Coronary artery (tissue), 2 donors: Measurements from ENCODE around the gene RPS6KA3.

Experiments
- DNase-seq: peaks from one replicate; pipeline ENCODE4 v3.0.0-alpha.2; 2017; ENCODE audit warnings: low spot score
- H3K27ac ChIP-seq, 2 donors: fragments of 200-600 bp; sonication (generic); one replicate each; pipeline ENCODE4 v1.5.1; 2016 to 2019
- H3K4me3 ChIP-seq: fragments of 200-600 bp; sonication (generic); 2 replicates; pipeline ENCODE4 v1.5.1; 2016; ENCODE audit warnings: mild to moderate bottlenecking, moderate library complexity
- TF ChIP-seq, protein P1 (sequence below): fragments of 200-600 bp; sonication (generic); IDR thresholded peaks from one replicate; pipeline ENCODE4 v1.5.1; 2019; ENCODE audit warnings: antibody characterized with exemption

The RPS6KA3 gene

DNA sequence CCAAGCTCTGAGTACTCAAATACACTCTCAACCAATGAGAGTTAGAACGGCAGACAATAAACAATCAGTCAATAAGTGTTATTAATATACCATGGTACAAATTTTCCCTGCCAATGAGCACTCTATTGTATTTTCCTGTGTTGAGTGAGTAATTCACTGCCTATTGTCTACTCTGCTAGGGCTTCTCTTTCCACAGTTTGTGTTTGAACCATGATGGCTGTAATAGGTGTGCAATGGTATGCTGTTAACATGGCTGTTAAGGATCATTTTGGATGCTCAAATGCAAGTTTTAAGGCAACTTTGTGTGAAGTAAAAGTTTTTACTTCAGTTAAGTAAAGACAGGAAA lies 41.2 kb downstream of the RPS6KA3 start:
- DNase-seq: no peak
- TF ChIP-seq, protein P1, sequence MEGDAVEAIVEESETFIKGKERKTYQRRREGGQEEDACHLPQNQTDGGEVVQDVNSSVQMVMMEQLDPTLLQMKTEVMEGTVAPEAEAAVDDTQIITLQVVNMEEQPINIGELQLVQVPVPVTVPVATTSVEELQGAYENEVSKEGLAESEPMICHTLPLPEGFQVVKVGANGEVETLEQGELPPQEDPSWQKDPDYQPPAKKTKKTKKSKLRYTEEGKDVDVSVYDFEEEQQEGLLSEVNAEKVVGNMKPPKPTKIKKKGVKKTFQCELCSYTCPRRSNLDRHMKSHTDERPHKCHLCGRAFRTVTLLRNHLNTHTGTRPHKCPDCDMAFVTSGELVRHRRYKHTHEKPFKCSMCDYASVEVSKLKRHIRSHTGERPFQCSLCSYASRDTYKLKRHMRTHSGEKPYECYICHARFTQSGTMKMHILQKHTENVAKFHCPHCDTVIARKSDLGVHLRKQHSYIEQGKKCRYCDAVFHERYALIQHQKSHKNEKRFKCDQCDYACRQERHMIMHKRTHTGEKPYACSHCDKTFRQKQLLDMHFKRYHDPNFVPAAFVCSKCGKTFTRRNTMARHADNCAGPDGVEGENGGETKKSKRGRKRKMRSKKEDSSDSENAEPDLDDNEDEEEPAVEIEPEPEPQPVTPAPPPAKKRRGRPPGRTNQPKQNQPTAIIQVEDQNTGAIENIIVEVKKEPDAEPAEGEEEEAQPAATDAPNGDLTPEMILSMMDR: no peak
- H3K4me3 ChIP-seq: no peak overlapping the region
- H3K27ac ChIP-seq: no peak overlapping the region

DNA sequence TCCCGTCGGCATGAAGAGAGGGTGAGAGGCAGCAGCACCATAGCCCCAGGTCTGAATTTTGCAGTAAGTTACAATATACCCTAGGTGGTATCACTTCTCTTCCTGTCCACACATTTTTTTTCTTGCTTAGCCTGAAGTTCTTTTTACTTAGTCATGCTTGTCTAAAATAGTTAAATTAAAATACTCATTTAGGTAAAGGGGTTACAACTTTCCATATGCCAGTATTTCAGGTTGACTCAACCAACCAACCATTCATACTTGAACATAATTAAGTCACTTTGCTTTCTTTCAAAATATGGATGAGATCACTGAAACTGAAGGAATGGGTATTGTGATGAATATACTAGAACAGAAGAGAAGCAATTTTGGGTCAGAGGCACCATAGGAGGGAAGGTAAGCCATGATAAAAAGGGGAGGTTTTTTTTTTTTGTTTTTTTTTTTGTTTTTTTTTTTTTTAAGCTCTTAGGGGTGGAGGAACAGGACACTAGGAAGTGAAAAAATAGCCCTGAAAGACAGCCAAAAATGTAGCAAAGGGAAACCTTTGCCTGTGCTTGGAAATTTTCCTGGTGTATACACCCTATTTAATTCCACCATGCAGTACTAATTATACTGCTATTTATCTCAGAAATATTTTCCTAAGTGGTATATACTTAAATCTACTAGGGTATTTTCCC lies 41.8 kb downstream of the RPS6KA3 start:
- TF ChIP-seq, protein P1: no peak
- DNase-seq: no peak
- H3K4me3 ChIP-seq: no peak overlapping the region
- no peak overlapping the region for H3K27ac ChIP-seq

DNA sequence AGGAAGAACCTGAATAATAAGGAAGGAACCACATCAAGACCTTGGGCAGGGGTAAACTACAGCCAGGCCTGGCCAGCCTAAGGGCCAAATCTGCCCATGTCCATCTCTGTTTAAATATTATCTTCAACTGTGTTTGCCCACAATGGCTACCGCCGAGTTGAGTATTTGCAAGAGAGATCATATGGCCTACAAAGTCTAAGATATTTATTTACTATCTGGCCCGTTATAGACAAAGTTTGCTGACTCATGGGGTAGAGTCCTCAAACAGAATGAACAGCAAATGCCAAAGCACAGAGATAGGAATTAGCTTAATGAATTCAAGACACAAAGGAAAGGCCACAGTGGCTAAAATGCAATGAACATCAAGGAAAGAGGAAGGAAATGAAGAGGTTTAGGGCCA lies 44.8 kb downstream of the RPS6KA3 start:
- TF ChIP-seq, protein P1: no peak
- no peak for DNase-seq
- Histone ChIP-seq H3K4me3 (no peak overlapping the region), H3K27ac (no peak overlapping the region)

DNA sequence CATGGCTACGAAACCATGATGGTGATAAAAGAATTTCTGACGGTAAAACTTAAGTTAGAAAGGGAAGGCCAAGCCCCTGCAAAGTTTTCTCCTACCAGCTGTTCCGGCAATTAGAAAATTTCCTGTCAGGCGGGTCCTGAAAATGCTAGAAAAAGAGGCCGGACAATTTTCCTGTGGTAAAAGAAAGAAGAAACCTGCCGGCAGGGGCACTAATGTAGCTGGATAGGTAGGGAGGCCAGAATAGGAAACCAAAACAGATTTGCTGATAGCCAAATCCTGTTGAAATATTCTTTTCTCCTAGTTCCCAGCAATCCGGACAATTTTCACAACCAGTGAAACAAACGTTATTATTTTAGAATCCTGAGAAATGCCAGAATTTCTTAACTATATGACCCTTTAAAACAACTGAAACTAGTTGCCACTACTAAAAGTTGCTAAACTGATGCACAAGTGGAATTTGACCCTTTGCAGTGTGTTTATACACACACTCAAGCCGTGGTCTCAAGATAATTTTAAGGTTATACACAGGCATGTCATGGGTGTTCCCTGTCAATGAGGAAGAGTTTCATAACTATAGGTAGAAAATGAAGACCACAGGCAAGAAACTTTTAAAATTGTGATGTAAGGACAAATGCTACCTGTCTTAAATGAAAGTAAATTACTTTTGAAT lies 47.7 kb downstream of the RPS6KA3 start:
- TF ChIP-seq, protein P1: no peak
- Histone ChIP-seq H3K27ac (no peak overlapping the region), H3K4me3 (no peak overlapping the region)
- DNase-seq: no peak

DNA sequence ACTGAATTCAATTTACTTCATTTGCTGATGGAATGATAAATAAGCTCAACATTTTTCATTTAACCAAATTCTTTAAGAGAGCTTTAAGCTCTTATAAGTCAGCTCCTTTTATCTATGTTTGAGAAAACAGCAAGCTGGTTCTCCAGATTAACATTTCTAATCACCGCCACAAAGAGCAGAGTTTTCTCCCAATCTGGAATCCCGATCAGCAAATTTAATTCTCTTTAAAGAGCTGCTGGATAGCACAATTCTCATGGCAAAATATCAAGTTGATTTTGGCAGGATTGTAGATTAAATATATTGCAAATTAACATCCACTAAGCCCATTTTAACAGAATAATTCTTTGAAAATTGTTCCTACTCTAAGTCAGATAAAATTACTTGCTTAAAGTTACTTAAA lies 48.8 kb downstream of the RPS6KA3 start:
- peak overlapping the region in 1 of 2 donors; percentile 18 for H3K27ac ChIP-seq
- TF ChIP-seq, protein P1: no peak
- no peak for DNase-seq
- peak overlapping the region; percentile 6 for H3K4me3 ChIP-seq

DNA sequence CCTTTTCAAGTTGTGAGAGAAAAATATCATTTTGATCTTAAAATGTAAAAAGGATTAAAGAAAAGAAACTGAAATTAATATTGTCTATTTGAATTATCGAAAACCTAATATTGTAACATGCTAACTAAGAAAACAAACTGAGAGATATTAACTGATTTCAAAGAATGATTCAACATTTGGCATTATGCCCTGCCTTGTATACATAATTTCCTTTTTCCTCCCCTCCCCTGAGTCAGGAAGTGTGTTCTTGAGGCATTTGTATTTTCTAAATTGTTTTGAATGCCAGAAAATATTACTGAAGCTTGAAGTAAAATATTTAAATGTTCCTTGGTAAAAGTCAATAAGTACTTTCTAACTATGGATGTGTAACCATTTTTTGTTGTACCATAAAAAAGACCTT lies 49.4 kb downstream of the RPS6KA3 start:
- no peak for DNase-seq
- H3K4me3 ChIP-seq: no peak overlapping the region
- no peak overlapping the region for H3K27ac ChIP-seq
- TF ChIP-seq, protein P1: no peak

DNA sequence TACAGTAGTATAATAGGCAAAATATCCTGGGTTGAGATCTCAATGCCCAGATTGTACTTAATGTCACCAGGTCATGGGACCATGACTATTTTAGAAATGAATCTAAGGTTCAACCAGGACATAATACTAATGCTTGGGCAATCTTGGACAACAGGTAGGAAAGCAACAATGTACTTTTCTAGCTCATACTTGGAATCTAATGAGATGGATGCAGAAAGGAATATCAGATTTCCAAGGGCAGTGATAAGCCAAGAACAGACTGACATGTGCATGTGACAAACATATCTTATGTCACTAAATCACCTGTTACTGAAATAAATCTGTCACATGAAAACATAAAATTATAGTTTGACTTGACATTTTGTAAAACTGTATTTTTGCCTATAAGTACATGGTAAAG lies 51.1 kb downstream of the RPS6KA3 start:
- no peak for DNase-seq
- Histone ChIP-seq H3K27ac (no peak overlapping the region), H3K4me3 (no peak overlapping the region)
- TF ChIP-seq, protein P1: no peak
